H54 (cell line): ENCODE data around the gene CXXC5.

Source experiments
- DNase-seq: peaks from one replicate; pipeline ENCODE4 v3.0.0; 2011; ENCODE audit warnings: low spot score, mixed read lengths; ENCODE audit not compliant: insufficient read length
- FAIRE-seq: peaks from 3 replicates; lab custom pipeline; 2011; peaks lifted over from hg19 to GRCh38; lab: Jason Lieb, UNC
- POLR2A ChIP-seq: IDR thresholded peaks from 2 replicates; pipeline ENCODE4 v1.6.1; 2011; ENCODE audit warnings: low read depth, mild to moderate bottlenecking, low read length

CXXC5 gene

DNA sequence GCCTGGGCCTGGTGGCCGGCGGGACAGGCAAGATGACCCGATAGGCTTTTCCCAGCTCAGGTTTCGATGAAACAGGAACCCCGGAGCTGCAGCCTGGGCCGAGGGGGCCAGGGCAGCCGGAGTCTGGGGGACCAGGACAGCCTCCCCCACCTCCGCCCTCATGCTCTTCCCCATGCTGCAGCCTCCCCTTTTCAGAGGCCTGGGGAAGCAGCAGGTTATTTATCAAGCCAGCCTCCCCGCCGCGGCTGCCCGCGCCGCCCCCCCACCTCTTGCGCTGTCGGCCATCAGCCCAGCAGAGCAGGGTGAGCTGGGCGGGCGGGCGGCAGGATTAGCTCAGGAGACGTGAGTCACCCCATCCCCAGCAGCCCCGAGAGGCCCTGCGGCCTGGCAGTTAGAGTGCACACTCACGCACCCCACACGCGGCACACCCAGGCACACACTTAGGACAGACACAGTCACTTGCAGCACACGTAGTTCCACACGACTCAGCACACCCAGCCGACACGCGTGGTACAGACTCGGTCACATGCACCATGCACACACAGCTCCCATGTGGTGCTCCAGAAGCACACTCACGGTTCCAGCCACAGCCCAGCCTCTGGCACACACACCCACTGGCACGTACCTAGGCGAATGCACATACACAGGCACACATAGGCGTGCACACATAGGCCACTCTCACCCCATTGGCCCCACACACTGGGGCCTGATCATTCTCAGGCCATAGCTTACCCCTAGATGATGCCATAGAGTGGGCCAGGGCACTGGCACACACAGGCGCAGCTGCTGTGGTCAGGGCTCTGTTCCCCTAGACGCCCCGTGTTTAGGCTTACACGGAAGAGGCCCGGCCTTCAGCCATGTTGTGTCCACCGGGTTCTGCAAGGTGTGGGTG is 13.0 kb downstream of the CXXC5 start:
- peak; percentile 47 for TF ChIP-seq POLR2A
- FAIRE-seq (no peak), DNase-seq (peak; percentile 92)

DNA sequence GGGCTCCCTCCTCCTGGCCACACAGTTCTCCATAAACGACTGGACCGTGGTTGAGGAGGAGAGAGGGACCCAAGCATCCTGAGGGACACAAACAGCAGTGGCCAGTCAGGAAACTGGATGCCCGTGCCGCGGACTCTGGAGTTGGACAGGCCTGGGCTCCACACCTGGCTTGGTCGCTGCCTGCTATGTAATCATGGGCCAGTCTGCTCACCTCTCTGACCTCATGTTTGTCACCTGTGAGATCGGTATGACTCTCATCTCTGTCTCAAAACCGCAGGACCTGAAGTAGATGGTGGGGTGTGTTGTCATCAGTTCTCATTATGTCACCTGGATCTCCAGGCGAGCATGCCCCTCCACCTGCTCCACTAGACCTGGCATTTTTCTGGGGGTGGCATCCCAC is 14.5 kb downstream of the CXXC5 start:
- FAIRE-seq (no peak), DNase-seq (no peak)
- TF ChIP-seq POLR2A, result no peak

DNA sequence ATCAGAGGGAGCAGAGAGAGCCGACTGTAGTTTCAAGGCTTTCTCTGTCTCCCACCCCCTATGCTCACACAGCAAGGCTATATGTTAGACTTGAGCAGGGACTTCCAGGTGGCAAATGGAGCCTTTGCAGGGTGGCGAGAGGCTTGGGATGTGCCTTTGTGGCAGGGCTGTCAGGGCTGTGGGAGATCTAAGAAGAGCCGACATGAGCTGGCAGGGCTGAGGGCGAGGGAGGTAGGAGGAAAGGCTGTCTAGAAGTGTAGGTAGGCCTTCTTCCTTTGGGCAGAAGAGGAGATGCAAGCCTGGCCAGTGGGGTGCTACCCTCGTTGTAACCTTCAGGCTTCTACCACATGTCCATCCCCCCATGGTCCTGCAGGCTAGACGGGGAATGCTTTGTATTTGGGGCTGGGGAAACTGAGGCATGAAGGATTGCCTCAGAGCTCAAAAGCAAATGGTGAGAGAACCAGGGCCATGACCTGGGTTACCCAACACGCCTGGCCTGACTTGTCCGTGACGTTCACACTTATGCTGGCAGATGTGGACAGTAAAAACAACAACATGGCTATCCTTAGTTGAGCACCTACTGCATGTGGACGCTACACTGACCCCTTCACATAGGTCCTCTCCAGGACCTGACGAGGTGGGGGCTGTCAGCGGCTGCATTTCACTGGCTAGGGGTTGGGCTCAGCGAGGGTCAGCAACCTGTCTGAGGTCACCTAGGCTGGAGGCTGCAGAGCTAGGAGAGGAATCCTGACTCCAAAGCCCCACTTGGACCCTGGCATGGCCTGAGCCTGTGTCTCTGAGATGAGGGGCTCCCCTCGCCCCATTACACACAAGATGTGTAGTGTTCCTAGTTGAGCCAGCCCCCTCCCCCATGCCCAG is 15.3 kb downstream of the CXXC5 start:
- no peak for TF ChIP-seq POLR2A
- FAIRE-seq, result no peak
- DNase-seq, result no peak

- DNase-seq, result no peak
- TF ChIP-seq POLR2A, result no peak
- FAIRE-seq, result no peak
Observed at GRCh38 chr5:139664086-139664693, 16.0 kb downstream of the CXXC5 start.

DNA sequence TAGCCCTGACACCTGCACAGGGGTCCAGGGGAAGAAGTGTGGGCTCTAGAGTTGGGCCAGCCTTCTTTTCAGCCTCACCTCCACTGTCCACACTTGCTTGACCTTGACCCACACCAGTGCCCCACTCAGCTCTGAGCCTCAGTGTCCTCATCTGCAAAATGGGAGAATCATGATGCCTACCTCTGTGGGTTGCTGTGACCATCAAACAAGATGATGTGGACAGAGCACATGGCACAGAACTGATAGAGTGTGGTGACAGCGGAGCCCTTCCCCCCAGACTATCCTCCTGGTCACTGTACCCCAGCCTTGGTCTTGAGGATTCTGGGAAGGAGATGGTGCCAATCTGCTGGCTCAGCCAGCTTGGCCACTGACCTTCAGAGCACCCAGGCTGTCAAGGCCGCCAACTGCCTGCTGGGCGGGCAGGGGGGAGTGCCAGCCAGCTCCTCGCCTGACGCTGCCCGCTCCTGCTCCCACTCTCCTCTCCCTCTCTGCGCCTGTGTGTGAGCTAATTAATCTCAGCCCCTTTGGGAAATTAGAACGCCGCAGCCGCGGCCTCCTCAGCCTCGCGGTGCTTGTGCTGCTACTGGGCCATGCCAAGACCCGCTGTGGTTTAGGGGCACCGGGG is 16.7 kb downstream of the CXXC5 start:
- TF ChIP-seq POLR2A, result no peak
- DNase-seq (no peak), FAIRE-seq (no peak)

- TF ChIP-seq POLR2A, result no peak
- no peak for FAIRE-seq
- DNase-seq, result no peak
Observed at GRCh38 chr5:139665626-139666025, 17.5 kb downstream of the CXXC5 start.

GRCh38 chr5:139666551-139666950 is 18.4 kb downstream of the CXXC5 start:
- TF ChIP-seq POLR2A, result no peak
- FAIRE-seq, result no peak
- DNase-seq, result no peak

DNA sequence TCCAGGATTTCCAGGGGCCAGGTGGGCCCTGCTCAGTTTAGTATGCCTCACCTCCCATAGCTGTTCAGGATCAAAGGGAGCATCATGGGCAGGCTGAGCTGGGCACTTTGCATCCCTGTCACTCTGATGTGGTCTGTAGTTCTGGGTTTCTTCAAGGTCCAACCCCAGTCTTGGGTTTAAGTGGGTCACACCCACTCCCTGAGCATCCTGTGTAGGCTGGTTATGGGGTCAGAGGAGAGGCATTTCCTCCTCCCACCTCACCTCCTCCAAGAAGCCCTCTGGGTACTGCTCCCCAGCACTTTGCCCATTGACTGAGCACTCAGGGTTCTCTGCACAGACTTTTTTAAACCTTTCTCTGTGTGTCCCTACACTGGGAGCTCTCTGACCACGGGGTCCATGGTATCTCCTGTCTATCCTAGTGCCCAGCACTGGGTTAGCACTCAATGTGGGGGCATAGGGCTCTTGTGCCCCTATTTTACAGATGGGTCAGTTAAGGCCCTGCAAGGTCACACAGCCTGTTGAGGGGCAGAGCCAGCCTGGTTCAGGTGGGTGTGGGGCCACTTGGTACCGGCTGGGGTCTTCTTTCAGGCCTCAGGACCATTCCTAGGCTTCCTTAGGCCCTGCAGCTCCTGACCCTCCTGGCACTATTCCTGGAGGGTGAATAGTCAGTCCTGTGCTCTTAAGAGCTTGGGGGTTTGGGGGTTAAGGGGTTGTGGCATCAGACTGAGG is 19.0 kb downstream of the CXXC5 start:
- no peak for TF ChIP-seq POLR2A
- no peak for DNase-seq
- no peak for FAIRE-seq

- FAIRE-seq, result no peak
- no peak for DNase-seq
- no peak for TF ChIP-seq POLR2A
Observed at GRCh38 chr5:139667730-139668063, 19.5 kb downstream of the CXXC5 start.

DNA sequence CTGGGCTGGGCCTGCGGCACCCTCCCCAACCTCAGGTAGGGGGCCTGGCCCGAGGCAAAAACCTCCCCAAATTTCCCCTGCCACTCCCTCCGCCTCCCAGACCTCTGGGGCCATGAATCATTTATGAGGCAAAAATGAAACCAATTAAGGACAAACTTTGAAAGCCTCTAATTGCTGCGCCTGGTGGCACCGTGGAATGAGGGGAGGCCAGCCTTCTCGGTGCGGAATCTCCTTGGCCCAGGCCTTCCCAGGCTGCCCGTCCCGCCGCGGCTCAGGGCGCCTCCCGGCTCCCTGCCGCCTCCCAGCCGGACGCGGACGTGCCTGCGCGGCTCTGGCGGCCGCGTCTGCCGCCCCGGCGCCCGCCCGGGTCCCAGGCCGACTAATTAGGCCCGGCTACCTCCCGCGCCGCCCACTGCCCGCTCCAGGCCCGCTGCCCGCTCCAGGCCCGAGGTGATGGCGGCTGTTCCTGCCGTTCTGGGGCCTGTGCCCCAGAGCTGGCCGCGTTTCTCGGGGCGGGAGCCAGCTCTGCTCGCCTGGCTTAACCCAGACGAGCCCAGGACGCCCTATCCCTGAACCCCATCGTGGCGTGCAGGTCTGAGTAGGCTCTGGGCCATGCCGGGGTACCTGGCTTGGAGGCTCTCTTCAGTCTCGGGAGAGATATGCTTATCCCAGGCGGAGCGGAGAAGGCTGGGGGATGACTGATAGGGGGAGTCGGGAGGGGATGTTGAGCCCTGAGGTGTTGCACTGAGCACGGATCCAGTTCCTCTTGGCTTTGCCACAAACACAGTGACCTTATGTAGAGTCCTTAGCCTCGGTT is 20.1 kb downstream of the CXXC5 start:
- FAIRE-seq (no peak), DNase-seq (no peak)
- TF ChIP-seq POLR2A, result no peak

- TF ChIP-seq POLR2A, result no peak
- DNase-seq (no peak), FAIRE-seq (no peak)
Observed at GRCh38 chr5:139668924-139669661, 20.9 kb downstream of the CXXC5 start.

DNA sequence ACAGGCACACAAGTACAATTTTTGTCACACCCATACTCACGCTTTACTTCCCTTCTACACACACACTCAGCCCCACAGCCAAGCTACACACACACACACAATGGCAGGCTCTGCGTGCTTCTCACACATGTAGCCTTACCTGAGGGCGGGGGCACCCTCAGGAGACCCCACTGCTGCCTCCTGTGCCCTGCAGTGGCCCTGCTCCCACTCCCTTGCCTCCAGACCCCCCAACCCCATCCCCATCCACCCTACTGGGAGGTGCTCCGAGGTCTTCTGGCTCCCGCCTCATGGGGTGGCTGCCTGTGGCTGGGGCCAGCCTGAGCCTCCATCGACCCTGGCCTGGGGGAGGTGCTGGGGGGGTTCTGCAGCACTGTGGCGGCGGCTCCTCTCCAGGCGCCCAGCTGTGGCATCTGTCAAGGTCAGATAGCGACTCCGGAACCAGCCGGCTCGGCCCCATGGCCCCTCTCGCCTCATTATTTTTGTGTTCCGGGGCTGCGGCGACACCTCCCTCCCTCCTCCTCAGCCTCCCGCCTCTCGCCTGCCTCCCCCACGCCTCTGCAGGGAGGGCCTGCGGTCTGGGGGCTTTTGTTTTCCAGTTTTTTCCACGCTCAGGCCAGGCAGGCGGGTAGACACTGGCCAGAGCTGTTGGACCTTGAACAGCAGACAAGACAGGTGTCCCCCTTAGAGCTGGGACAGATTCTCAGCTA is 21.7 kb downstream of the CXXC5 start:
- DNase-seq (no peak), FAIRE-seq (no peak)

More for the DNA sequence above, 21.7 kb downstream of the CXXC5 start:
- TF ChIP-seq POLR2A, result no peak
